ENCODE results near the gene ABHD17C.

GRCh38 chr15:80798911-80799310 lies 103.8 kb downstream of the ABHD17C start:
- no peak for TF ChIP-seq CTCF (IDR thresholded peaks at IDR 0.05; ENCODE audit: poor library complexity)
- no peak for TF ChIP-seq EZH2 (IDR thresholded peaks at IDR 0.05; ENCODE audit: borderline replicate concordance)
- no peak for TF ChIP-seq EZH2phosphoT487 (IDR thresholded peaks at IDR 0.05; ENCODE audit: low read depth, severe bottlenecking, unreplicated experiment)
